ENCODE data around the gene B4GALNT2.

DNA sequence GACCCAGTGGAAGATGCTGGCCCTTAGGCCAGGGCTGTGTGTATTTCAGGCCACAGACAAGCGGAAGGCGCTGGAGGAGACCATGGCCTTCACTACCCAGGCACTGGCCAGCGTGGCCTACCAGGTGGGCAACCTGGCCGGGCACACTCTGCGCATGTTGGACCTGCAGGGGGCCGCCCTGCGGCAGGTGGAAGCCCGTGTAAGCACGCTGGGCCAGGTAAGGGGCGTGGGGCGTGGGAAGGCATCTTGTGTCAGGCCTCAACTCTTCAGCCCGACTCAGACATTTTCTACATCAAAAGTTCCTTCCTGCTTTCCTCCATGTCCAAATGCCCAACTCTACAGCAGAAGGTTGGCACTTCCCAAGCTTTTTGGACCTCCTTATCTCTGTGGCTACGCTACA is 83.9 kb downstream of the B4GALNT2 start:
- TF ChIP-seq POLR2A (IDR thresholded peaks at IDR 0.05; ENCODE audit: low read depth, low read length) (no peak), TAF1 (IDR thresholded peaks at IDR 0.05; ENCODE audit: borderline replicate concordance, low read depth, low read length) (no peak)
